Parathyroid adenoma (tissue), 2 donors: Measurements from ENCODE around the gene RAB36.

Experiments
- H2AFZ ChIP-seq: fragments of 300-600 bp; sonication (generic); one replicate; pipeline ENCODE4 v1.7.0; 2017; ENCODE audit warnings: antibody characterized with exemption, mild to moderate bottlenecking
- H3K27ac ChIP-seq: fragments of 300-600 bp; sonication (generic); one replicate; pipeline ENCODE4 v1.7.0; 2017
- H3K27me3 ChIP-seq: fragments of 300-600 bp; sonication (generic); one replicate; pipeline ENCODE4 v1.7.0; 2017; ENCODE audit warnings: low read length; ENCODE audit not compliant: control insufficient read depth, insufficient read depth
- H3K36me3 ChIP-seq: fragments of 300-600 bp; sonication (generic); one replicate; pipeline ENCODE4 v1.7.0; 2017; ENCODE audit warnings: low read length; ENCODE audit not compliant: control insufficient read depth, insufficient read depth
- H3K4me1 ChIP-seq: fragments of 300-600 bp; sonication (generic); one replicate; pipeline ENCODE4 v1.7.0; 2017; ENCODE audit warnings: control low read depth
- H3K4me2 ChIP-seq: fragments of 300-600 bp; sonication (generic); one replicate; pipeline ENCODE4 v1.7.0; 2017; ENCODE audit warnings: low read length
- H3K4me3 ChIP-seq: fragments of 300-600 bp; sonication (generic); one replicate; pipeline ENCODE4 v1.7.0; 2017; ENCODE audit warnings: low read depth, low read length
- H3K79me2 ChIP-seq: fragments of 300-600 bp; sonication (generic); one replicate; pipeline ENCODE4 v1.7.0; 2017; ENCODE audit warnings: control low read depth
- H3K9ac ChIP-seq: fragments of 300-600 bp; sonication (generic); one replicate; pipeline ENCODE4 v1.7.0; 2017; ENCODE audit warnings: mild to moderate bottlenecking
- H3K9me3 ChIP-seq: fragments of 300-600 bp; sonication (generic); one replicate; pipeline ENCODE4 v1.7.0; 2017; ENCODE audit warnings: low read length; ENCODE audit not compliant: control insufficient read depth
- CTCF ChIP-seq: fragments of 300-600 bp; sonication (generic); IDR thresholded peaks from one replicate; pipeline ENCODE4 v1.7.0; 2017; ENCODE audit warnings: antibody characterized with exemption, mild to moderate bottlenecking
- donor health status: primary hyperparathyroidism.

Gene RAB36

GRCh38 chr22:23166042-23166831, 21.0 kb downstream of the RAB36 start:
- no peak overlapping the region for H3K4me3 ChIP-seq
- no peak for TF ChIP-seq CTCF

GRCh38 chr22:23166841-23167616, 21.8 kb downstream of the RAB36 start:
- H3K9ac ChIP-seq: no peak overlapping the region
- no peaks in the 10 kb centered on the region for H3K79me2 ChIP-seq
- no peaks in the 10 kb centered on the region for H3K9me3 ChIP-seq
- H3K4me2 ChIP-seq: no peak overlapping the region
- no peak overlapping the region for H2AFZ ChIP-seq
- no peaks in the 10 kb centered on the region for H3K4me1 ChIP-seq
- no peak overlapping the region for H3K27ac ChIP-seq
- no peak for TF ChIP-seq CTCF
- no peak overlapping the region for H3K4me3 ChIP-seq
- no peaks in the 10 kb centered on the region for H3K27me3 ChIP-seq
- H3K36me3 ChIP-seq: no peaks in the 10 kb centered on the region

More at GRCh38 chr22:23166042-23166831, 21.0 kb downstream of the RAB36 start:
- Histone ChIP-seq H3K4me1 (no peaks in the 10 kb centered on the region), H3K27me3 (no peaks in the 10 kb centered on the region), H3K9me3 (no peaks in the 10 kb centered on the region), H2AFZ (no peak overlapping the region), H3K36me3 (no peaks in the 10 kb centered on the region), H3K9ac (no peak overlapping the region), H3K27ac (no peak overlapping the region), H3K4me2 (no peak overlapping the region), H3K79me2 (no peaks in the 10 kb centered on the region)

- H3K27ac ChIP-seq: no peak overlapping the region
- no peak for TF ChIP-seq CTCF
Measured at GRCh38 chr22:23168391-23169042, 23.2 kb downstream of the RAB36 start.

GRCh38 chr22:23169043-23169406, 23.7 kb downstream of the RAB36 start:
- no peaks in the 10 kb centered on the region for H3K36me3 ChIP-seq
- H3K9ac ChIP-seq: no peak overlapping the region
- no peak overlapping the region for H3K27ac ChIP-seq
- H3K4me1 ChIP-seq: no peaks in the 10 kb centered on the region
- no peak overlapping the region for H3K4me3 ChIP-seq
- no peak overlapping the region for H2AFZ ChIP-seq
- no peaks in the 10 kb centered on the region for H3K9me3 ChIP-seq
- no peak for TF ChIP-seq CTCF
- H3K4me2 ChIP-seq: no peak overlapping the region
- no peaks in the 10 kb centered on the region for H3K79me2 ChIP-seq
- H3K27me3 ChIP-seq: no peaks in the 10 kb centered on the region

More at GRCh38 chr22:23168391-23169042, 23.2 kb downstream of the RAB36 start:
- no peaks in the 10 kb centered on the region for H3K4me1 ChIP-seq
- no peaks in the 10 kb centered on the region for H3K27me3 ChIP-seq
- no peak overlapping the region for H3K4me2 ChIP-seq
- H3K4me3 ChIP-seq: no peak overlapping the region
- H3K79me2 ChIP-seq: no peaks in the 10 kb centered on the region
- H2AFZ ChIP-seq: no peak overlapping the region
- H3K9ac ChIP-seq: no peak overlapping the region
- no peaks in the 10 kb centered on the region for H3K36me3 ChIP-seq
- no peaks in the 10 kb centered on the region for H3K9me3 ChIP-seq
